Muscle layer of colon (tissue), 2 donors: ENCODE results near the gene PDGFD.

ENCODE experiments used
- H3K27ac ChIP-seq: one replicate; pipeline ENCODE4 v1.7.0; 2013; ENCODE audit warnings: low read depth, mild to moderate bottlenecking, low read length, moderate library complexity
- H3K27me3 ChIP-seq, 2 donors: one replicate each; pipeline ENCODE4 v1.7.0; 2013; ENCODE audit warnings: low read length in 2 of 2, mild to moderate bottlenecking in 2 of 2; ENCODE audit not compliant: insufficient read depth in 2 of 2, control insufficient read depth in 1 of 2
- H3K36me3 ChIP-seq: one replicate; pipeline ENCODE4 v1.7.0; 2013; ENCODE audit warnings: mild to moderate bottlenecking, low read length; ENCODE audit not compliant: insufficient read depth
- H3K4me1 ChIP-seq: one replicate; pipeline ENCODE4 v1.7.0; 2013; ENCODE audit warnings: mild to moderate bottlenecking, low read length; ENCODE audit not compliant: insufficient read depth
- H3K4me3 ChIP-seq, 2 donors: one replicate each; pipeline ENCODE4 v1.7.0; 2013; ENCODE audit warnings: low read length in 2 of 2, low read depth in 1 of 2, mild to moderate bottlenecking in 1 of 2, moderate library complexity in 1 of 2
- H3K9ac ChIP-seq: one replicate; pipeline ENCODE4 v1.7.0; 2013; ENCODE audit warnings: low read length
- H3K9me3 ChIP-seq: one replicate; pipeline ENCODE4 v1.7.0; 2013; ENCODE audit warnings: mild to moderate bottlenecking, low read length
- donor health status: abdominal sarcoma.
- donor health status: Adenocarcinoma of cecum.

Gene PDGFD

DNA sequence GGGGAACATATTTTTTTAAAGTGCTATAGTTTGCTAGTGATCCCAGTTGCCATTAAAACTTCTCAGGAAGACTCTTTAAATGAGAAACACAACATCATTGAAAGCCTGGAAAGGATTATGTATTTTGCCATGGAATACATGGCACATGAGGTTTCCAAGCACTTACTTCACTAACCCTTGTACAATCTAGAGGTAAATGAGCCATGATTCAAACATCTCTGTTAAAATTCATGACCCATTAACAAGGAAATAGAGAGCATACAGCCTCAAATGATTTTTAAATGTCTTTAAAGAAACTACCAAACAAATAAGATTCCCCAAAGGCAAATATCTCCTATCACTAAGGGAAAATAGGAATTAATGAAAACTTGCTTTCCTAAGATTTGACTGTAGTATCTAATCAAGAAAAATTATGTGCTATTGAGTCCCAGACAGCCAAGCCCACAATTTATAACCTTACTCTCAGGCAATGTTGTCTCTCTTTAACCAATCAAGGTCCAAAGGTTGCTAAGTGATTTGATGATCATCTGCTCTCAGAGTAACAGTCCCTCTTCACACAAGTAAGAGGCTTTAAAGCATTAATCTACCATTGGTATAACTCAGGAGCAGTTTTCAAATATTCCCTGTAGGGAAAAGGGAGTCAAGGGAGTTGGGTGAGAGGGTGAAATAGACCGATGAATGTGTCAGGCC is 219.6 kb downstream of the PDGFD start:
- Histone ChIP-seq H3K9ac (no peak overlapping the region), H3K9me3 (no peaks in the 10 kb centered on the region), H3K4me1 (no peaks in the 10 kb centered on the region), H3K4me3 (no peak overlapping the region), H3K36me3 (no peaks in the 10 kb centered on the region), H3K27ac (no peak overlapping the region), H3K27me3 (no peaks in the 10 kb centered on the region)

DNA sequence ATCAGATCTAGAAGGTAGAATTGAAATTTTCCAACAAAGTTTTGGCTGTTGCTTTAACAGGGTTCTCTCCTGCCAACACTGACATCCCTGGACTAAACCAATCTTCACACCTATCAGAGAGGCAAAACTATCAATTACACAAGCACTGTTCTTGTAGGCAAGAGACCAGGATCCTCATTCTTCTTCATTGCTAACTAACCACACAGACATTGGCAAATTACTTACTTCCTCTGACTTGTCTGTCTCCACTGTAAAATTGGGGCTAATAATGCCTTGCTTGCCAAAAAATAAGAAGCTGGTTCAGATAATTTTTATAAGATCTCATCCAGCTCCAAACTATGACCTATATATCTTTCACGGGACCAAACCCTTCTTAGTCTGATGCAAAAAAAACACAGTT is 221.3 kb downstream of the PDGFD start:
- no peaks in the 10 kb centered on the region for H3K27me3 ChIP-seq
- no peaks in the 10 kb centered on the region for H3K9me3 ChIP-seq
- no peaks in the 10 kb centered on the region for H3K4me1 ChIP-seq
- H3K9ac ChIP-seq, result no peak overlapping the region
- no peak overlapping the region for H3K27ac ChIP-seq
- H3K4me3 ChIP-seq, result no peak overlapping the region
- no peaks in the 10 kb centered on the region for H3K36me3 ChIP-seq

- Histone ChIP-seq H3K36me3 (no peaks in the 10 kb centered on the region), H3K27me3 (no peaks in the 10 kb centered on the region), H3K9me3 (no peaks in the 10 kb centered on the region), H3K4me3 (no peak overlapping the region), H3K27ac (no peak overlapping the region), H3K9ac (no peak overlapping the region), H3K4me1 (no peaks in the 10 kb centered on the region)
Measured at GRCh38 chr11:103940551-103940950, 223.4 kb downstream of the PDGFD start.

DNA sequence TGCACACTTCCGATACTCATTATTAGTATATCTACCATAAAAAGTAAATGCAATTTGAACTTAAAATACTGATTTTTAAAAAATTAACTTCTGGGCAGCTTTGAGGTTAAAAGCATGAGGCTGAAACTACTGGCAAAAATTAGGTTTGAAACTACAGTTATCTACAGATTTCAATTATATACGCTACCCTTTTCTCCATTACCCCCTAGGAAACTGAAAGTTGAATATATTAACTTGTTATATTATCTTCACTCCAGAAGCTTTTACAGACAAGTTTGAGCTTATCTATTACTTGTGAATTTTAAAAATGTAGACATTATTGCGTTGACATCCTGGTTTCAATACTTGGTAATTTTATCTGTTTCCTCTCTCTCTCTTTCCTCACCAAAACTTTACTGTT is 224.3 kb downstream of the PDGFD start:
- no peak overlapping the region for H3K9ac ChIP-seq
- no peak overlapping the region for H3K27ac ChIP-seq
- no peaks in the 10 kb centered on the region for H3K27me3 ChIP-seq
- no peaks in the 10 kb centered on the region for H3K4me1 ChIP-seq
- no peaks in the 10 kb centered on the region for H3K36me3 ChIP-seq
- no peaks in the 10 kb centered on the region for H3K9me3 ChIP-seq
- no peak overlapping the region for H3K4me3 ChIP-seq

DNA sequence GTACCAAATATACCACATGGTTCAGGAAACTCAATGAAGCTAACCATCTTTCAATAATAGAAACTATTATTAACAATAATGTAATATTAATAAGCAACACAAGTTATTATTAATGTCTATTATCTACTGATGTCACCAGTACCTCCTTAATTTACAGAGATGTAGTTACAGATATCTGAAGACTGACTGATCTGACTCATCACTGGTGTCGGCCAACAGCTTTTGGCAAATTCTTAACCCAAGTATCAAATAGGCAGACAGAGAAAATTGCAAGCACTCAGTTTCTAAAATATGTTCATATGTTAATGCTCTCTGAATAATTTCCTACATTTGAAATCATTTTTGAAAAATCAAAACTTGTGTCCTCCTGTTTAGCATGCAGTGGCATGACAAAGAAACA is 227.9 kb downstream of the PDGFD start:
- Histone ChIP-seq H3K27me3 (no peaks in the 10 kb centered on the region), H3K9me3 (no peaks in the 10 kb centered on the region), H3K36me3 (no peaks in the 10 kb centered on the region), H3K27ac (no peak overlapping the region), H3K4me1 (no peaks in the 10 kb centered on the region), H3K9ac (no peak overlapping the region), H3K4me3 (no peak overlapping the region)

DNA sequence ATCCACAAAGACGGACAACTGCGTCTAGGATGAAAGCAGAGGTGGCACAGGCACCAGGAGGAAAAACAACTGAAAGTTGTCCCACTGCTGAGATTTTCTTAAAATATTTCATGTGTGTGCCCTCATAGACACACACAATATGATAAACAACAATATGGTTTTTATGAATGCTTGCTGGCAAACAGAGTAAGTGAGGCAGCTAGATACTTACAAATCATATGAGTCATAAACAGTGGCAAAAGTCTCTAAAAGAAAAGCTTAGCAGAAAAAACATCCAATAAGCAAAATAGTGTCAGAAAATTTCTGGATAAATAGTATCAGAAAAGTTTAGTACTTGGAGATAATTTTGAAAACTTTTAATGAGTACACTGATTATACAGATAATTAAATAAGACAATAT is 228.7 kb downstream of the PDGFD start:
- Histone ChIP-seq H3K27me3 (no peaks in the 10 kb centered on the region), H3K4me1 (no peaks in the 10 kb centered on the region), H3K9ac (no peak overlapping the region), H3K27ac (no peak overlapping the region), H3K9me3 (no peaks in the 10 kb centered on the region), H3K36me3 (no peaks in the 10 kb centered on the region), H3K4me3 (no peak overlapping the region)

GRCh38 chr11:103929170-103929903 is 234.6 kb downstream of the PDGFD start:
- Histone ChIP-seq H3K27me3 (no peaks in the 10 kb centered on the region), H3K36me3 (no peaks in the 10 kb centered on the region), H3K4me3 (no peak overlapping the region), H3K9me3 (no peaks in the 10 kb centered on the region), H3K9ac (no peak overlapping the region), H3K4me1 (no peaks in the 10 kb centered on the region), H3K27ac (no peak overlapping the region)

GRCh38 chr11:103928802-103929161 is 235.2 kb downstream of the PDGFD start:
- no peak overlapping the region for H3K27ac ChIP-seq
- H3K27me3 ChIP-seq, result no peaks in the 10 kb centered on the region
- H3K9ac ChIP-seq, result no peak overlapping the region
- H3K4me1 ChIP-seq, result no peaks in the 10 kb centered on the region
- no peaks in the 10 kb centered on the region for H3K9me3 ChIP-seq
- no peak overlapping the region for H3K4me3 ChIP-seq
- no peaks in the 10 kb centered on the region for H3K36me3 ChIP-seq

DNA sequence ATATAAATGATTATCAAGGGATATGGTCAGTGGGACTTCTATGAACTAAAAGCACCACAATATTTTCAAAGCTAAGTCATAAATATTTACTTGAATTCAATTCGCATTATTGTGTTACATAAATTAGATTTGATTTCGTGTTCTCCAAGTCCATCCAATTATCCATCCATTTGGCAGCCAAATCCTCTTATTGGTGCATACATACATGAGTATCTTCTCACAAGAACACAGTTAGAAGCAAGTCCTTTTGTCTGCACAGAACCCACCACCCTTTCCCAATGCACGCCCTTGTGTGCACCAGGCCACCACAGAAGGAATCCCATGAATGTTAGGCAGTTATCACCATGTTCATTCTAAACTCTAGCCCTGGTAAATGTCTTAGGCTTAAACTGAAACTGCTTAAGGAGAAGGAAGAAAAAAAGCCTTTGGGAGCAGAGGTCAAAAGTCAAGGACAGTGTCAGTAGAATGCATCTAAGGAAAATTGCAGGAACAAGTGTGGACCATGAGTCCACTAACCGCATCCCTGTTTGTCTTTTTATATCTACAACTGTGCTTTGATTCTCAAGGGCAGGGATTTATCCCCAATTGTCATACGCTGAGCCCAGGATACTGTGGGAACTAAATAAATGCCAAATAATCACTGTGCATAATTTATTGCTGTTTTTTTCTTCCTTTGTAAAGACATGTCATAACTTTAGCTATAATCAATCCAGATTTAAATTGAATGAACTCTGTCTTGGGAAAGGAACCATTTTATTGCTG is 235.7 kb downstream of the PDGFD start:
- Histone ChIP-seq H3K4me3 (no peak overlapping the region), H3K27ac (no peak overlapping the region), H3K9ac (no peak overlapping the region), H3K9me3 (no peaks in the 10 kb centered on the region), H3K4me1 (no peaks in the 10 kb centered on the region), H3K36me3 (no peaks in the 10 kb centered on the region), H3K27me3 (no peaks in the 10 kb centered on the region)

- no peaks in the 10 kb centered on the region for H3K27me3 ChIP-seq
- no peaks in the 10 kb centered on the region for H3K4me1 ChIP-seq
- no peak overlapping the region for H3K4me3 ChIP-seq
- H3K27ac ChIP-seq, result no peak overlapping the region
- H3K36me3 ChIP-seq, result no peaks in the 10 kb centered on the region
- H3K9me3 ChIP-seq, result no peaks in the 10 kb centered on the region
- no peak overlapping the region for H3K9ac ChIP-seq
Measured at GRCh38 chr11:103927535-103927934, 236.4 kb downstream of the PDGFD start.

- no peak overlapping the region for H3K9ac ChIP-seq
- no peaks in the 10 kb centered on the region for H3K36me3 ChIP-seq
- no peaks in the 10 kb centered on the region for H3K4me1 ChIP-seq
- no peaks in the 10 kb centered on the region for H3K27me3 ChIP-seq
- H3K4me3 ChIP-seq, result no peak overlapping the region
- H3K9me3 ChIP-seq, result no peaks in the 10 kb centered on the region
- no peak overlapping the region for H3K27ac ChIP-seq
Measured at GRCh38 chr11:103926990-103927389, 237.0 kb downstream of the PDGFD start.
